Measurements from ENCODE around the gene GPC6.

The GPC6 gene

GRCh38 chr13:93325303-93326233 lies 99.0 kb downstream of the GPC6 start:
- no peak for DNase-seq

- DNase-seq = no peak
Measured at GRCh38 chr13:93326234-93326811, 99.7 kb downstream of the GPC6 start.

- DNase-seq = no peak
Measured at GRCh38 chr13:93328943-93329342, 102.3 kb downstream of the GPC6 start.

- no peak for DNase-seq
Measured at GRCh38 chr13:93336728-93337127, 110.1 kb downstream of the GPC6 start.

GRCh38 chr13:93338030-93338429 lies 111.4 kb downstream of the GPC6 start:
- no peak for DNase-seq

- no peak for DNase-seq
Measured at GRCh38 chr13:93338906-93339305, 112.3 kb downstream of the GPC6 start.

GRCh38 chr13:93339550-93339949 lies 112.9 kb downstream of the GPC6 start:
- DNase-seq = no peak

- no peak for DNase-seq
Measured at GRCh38 chr13:93341517-93341916, 114.9 kb downstream of the GPC6 start.

GRCh38 chr13:93343097-93343496 lies 116.5 kb downstream of the GPC6 start:
- DNase-seq = no peak

- no peak for DNase-seq
Measured at GRCh38 chr13:93344048-93344705, 117.6 kb downstream of the GPC6 start.

- no peak for DNase-seq
Measured at GRCh38 chr13:93345024-93345423, 118.4 kb downstream of the GPC6 start.

- DNase-seq = no peak
Measured at GRCh38 chr13:93345770-93346169, 119.2 kb downstream of the GPC6 start.

- DNase-seq = no peak
Measured at GRCh38 chr13:93352616-93353015, 126.0 kb downstream of the GPC6 start.

- DNase-seq = no peak
Measured at GRCh38 chr13:93355094-93355493, 128.5 kb downstream of the GPC6 start.

- DNase-seq = no peak
Measured at GRCh38 chr13:93356469-93356868, 129.9 kb downstream of the GPC6 start.

GRCh38 chr13:93360021-93360420 lies 133.4 kb downstream of the GPC6 start:
- no peak for DNase-seq

GRCh38 chr13:93361703-93362102 lies 135.1 kb downstream of the GPC6 start:
- no peak for DNase-seq

GRCh38 chr13:93364166-93364565 lies 137.6 kb downstream of the GPC6 start:
- no peak for DNase-seq

- no peak for DNase-seq
Measured at GRCh38 chr13:93368296-93368695, 141.7 kb downstream of the GPC6 start.

GRCh38 chr13:93368718-93369117 lies 142.1 kb downstream of the GPC6 start:
- DNase-seq = no peak

GRCh38 chr13:93372856-93373255 lies 146.2 kb downstream of the GPC6 start:
- no peak for DNase-seq

GRCh38 chr13:93375491-93375890 lies 148.9 kb downstream of the GPC6 start:
- no peak for DNase-seq

- no peak for DNase-seq
Measured at GRCh38 chr13:93377196-93377595, 150.6 kb downstream of the GPC6 start.

- DNase-seq = no peak
Measured at GRCh38 chr13:93378184-93378583, 151.6 kb downstream of the GPC6 start.

All from stimulated activated CD4-positive, alpha-beta T cell treated with anti-CD3 and anti-CD28 coated beads, Interleukin-4, amount 100 ng/mL, for 24 hours (primary cell).